Measurements from ENCODE around the gene NCBP2.

The NCBP2 gene

DNA sequence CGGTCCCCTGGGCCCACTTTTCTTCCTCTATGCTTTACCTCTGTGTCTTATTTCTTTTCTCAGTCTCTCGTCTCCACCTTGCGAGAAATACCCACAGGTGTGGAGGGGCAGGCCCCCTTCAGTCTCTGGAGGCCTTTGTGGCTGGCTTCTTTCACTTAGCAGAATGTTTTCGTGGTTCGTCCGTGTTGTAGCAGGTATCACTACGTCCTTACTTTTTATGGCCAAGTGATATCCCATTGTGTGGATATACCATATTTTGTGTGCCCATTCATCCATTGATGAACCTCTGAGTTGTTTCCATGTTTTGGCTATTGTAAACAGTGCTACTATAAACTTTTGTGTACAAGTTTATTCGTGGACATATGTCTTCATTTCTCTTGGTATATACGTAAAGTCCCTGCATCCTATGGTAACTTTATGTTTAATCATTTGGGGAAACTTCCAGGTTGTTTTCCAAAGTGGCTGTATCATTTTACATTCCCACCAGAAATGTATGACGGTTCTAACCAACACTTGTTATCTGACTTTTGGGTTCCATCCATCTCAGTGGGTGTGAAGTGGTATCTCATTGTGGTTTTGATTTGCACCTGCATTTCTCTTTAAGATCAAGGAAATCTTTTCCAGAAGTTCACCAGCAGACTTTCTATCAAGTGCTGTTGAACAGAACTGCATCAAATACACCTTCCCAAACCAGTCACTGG is 20.8 kb upstream of the NCBP2 start:
- no peak for TF ChIP-seq EZH2 (IDR thresholded peaks at IDR 0.05; ENCODE audit: borderline replicate concordance, low read length)
- no peak for TF ChIP-seq CTCF (IDR thresholded peaks at IDR 0.05; ENCODE audit: low read length)
- Histone ChIP-seq H3K4me1 (ENCODE audit: insufficient read depth, low read length, severe bottlenecking) (peaks cover 17% of the 10 kb centered on the region), H3K9me2 (ENCODE audit: low read depth, low read length) (no peaks in the 10 kb centered on the region), H3K79me2 (ENCODE audit: insufficient read depth, low read length) (no peaks in the 10 kb centered on the region), H3K4me2 (ENCODE audit: low read length) (no peak overlapping the region), H3K36me3 (ENCODE audit: insufficient read depth, low read length) (no peaks in the 10 kb centered on the region), H3K27ac (ENCODE audit: low read depth, low read length, poor library complexity, severe bottlenecking) (no peak overlapping the region), H2AFZ (ENCODE audit: low read length) (no peak overlapping the region), H3F3A (ENCODE audit: insufficient read depth, low read length) (no peaks in the 10 kb centered on the region), H3K9me3 (ENCODE audit: low read length) (no peaks in the 10 kb centered on the region), H3K9ac (ENCODE audit: low read length) (no peak overlapping the region), H4K20me1 (ENCODE audit: insufficient read depth, low read length) (no peaks in the 10 kb centered on the region), H3K4me3 (ENCODE audit: low read depth, low read length, poor library complexity, severe bottlenecking) (no peak overlapping the region), H3K27me3 (ENCODE audit: insufficient read depth, low read length) (no peaks in the 10 kb centered on the region)

DNA sequence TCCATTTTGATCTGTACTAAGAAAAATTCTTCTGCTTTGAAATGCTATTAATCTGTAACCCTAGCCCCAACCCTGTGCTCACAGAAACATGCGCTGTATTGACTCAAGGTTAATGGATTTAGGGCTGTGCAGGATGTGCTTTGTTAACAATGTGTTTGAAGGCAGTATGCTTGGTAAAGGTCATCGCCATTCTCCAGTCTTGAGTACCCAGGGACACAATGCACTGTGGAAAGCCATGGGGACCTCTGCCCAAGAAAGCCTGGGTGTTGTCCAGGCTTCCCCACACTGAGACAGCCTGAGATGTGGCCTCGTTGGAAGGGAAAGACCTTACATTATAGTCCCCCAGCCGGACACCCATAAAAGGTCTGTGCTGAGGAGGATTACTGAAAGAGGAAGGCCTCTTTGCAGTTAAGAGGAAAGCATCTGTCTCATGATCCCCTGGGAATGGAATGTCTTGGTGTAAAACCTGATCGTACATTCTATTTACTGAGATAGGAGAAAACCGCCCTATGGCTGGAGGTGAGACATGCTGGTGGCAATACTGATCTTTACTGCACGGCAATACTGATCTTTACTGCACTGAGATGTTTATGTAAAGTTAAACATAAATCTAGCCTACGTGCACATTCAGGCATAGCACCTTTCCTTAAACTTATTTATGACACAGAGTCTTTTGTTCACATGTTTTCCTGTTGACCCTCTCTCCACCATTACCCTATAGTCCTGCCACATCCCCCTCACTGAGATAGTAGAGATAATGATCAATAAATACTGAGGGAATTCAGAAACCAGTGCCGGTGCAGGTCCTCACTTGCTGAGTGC is 20.0 kb upstream of the NCBP2 start:
- no peak for TF ChIP-seq CTCF (IDR thresholded peaks at IDR 0.05; ENCODE audit: low read length)
- TF ChIP-seq EZH2 (IDR thresholded peaks at IDR 0.05; ENCODE audit: borderline replicate concordance, low read length), result no peak
- no peak overlapping the region for H3K9ac ChIP-seq (ENCODE audit: low read length)
- H3K9me2 ChIP-seq (ENCODE audit: low read depth, low read length), result no peaks in the 10 kb centered on the region
- no peaks in the 10 kb centered on the region for H4K20me1 ChIP-seq (ENCODE audit: insufficient read depth, low read length)
- no peaks in the 10 kb centered on the region for H3K36me3 ChIP-seq (ENCODE audit: insufficient read depth, low read length)
- no peaks in the 10 kb centered on the region for H3K27me3 ChIP-seq (ENCODE audit: insufficient read depth, low read length)
- H2AFZ ChIP-seq (ENCODE audit: low read length), result no peak overlapping the region
- H3K27ac ChIP-seq (ENCODE audit: low read depth, low read length, poor library complexity, severe bottlenecking), result no peak overlapping the region
- H3K79me2 ChIP-seq (ENCODE audit: insufficient read depth, low read length), result no peaks in the 10 kb centered on the region
- no peak overlapping the region for H3K4me3 ChIP-seq (ENCODE audit: low read depth, low read length, poor library complexity, severe bottlenecking)
- peaks cover 15% of the 10 kb centered on the region for H3K4me1 ChIP-seq (ENCODE audit: insufficient read depth, low read length, severe bottlenecking)
- no peak overlapping the region for H3K4me2 ChIP-seq (ENCODE audit: low read length)
- H3F3A ChIP-seq (ENCODE audit: insufficient read depth, low read length), result no peaks in the 10 kb centered on the region
- no peaks in the 10 kb centered on the region for H3K9me3 ChIP-seq (ENCODE audit: low read length)

DNA sequence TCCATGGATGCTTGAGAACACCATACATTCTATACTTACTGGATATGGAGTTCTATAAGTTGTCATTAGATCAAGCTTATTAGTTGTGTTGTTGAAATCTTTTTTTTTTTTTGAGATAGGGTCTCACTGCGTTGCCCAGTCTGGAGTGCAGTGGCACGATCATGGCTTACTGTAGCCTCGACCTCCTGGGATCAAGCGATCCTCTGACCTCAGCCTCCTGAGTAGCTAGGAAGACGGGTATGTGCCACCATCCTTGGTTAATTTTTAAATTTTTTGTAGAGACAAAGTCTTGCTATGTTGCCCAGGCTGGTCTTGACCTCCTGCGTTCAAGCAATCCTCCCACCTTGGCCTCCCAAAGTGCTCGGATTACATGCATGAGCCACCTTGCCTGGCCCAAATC is 12.5 kb upstream of the NCBP2 start:
- no peaks in the 10 kb centered on the region for H3K9me2 ChIP-seq (ENCODE audit: low read depth, low read length)
- H3K27ac ChIP-seq (ENCODE audit: low read depth, low read length, poor library complexity, severe bottlenecking), result no peak overlapping the region
- no peak for TF ChIP-seq CTCF (IDR thresholded peaks at IDR 0.05; ENCODE audit: low read length)
- TF ChIP-seq EZH2 (IDR thresholded peaks at IDR 0.05; ENCODE audit: borderline replicate concordance, low read length), result no peak
- H3K4me3 ChIP-seq (ENCODE audit: low read depth, low read length, poor library complexity, severe bottlenecking), result no peak overlapping the region
- H3K9ac ChIP-seq (ENCODE audit: low read length), result no peak overlapping the region
- no peaks in the 10 kb centered on the region for H3K4me1 ChIP-seq (ENCODE audit: insufficient read depth, low read length, severe bottlenecking)
- no peaks in the 10 kb centered on the region for H3F3A ChIP-seq (ENCODE audit: insufficient read depth, low read length)
- no peaks in the 10 kb centered on the region; the same call in 1 of the 2 replicates for H3K36me3 ChIP-seq (ENCODE audit: insufficient read depth, low read length)
- H4K20me1 ChIP-seq (ENCODE audit: insufficient read depth, low read length), result no peaks in the 10 kb centered on the region
- 0 out of 2 replicates have a peak, but pooled peaks cover 8% of the 10 kb centered on the region for H3K9me3 ChIP-seq (ENCODE audit: low read length)
- H2AFZ ChIP-seq (ENCODE audit: low read length), result no peak overlapping the region
- peaks cover 12% of the 10 kb centered on the region for H3K27me3 ChIP-seq (ENCODE audit: insufficient read depth, low read length)
- no peak overlapping the region for H3K4me2 ChIP-seq (ENCODE audit: low read length)
- H3K79me2 ChIP-seq (ENCODE audit: insufficient read depth, low read length), result no peaks in the 10 kb centered on the region

Measured in OCI-LY1 (cell line).